Astrocyte of the cerebellum (primary cell): ENCODE measurements around the gene IFNA16.
"Not testable (repeated sequence)": the region's sequence is repeated elsewhere in the genome, so short reads cannot be mapped to it uniquely, and the experiment has no call there.

Source experiments
- DNase-seq: peaks from one replicate; pipeline ENCODE4 v3.0.0-alpha.2; 2011; ENCODE audit warnings: low read depth
- H3K4me3 ChIP-seq: 2 replicates; pipeline ENCODE4 v1.5.1; 2011; ENCODE audit warnings: mild to moderate bottlenecking, low read depth, low read length, moderate library complexity
- CTCF ChIP-seq: IDR thresholded peaks from 2 replicates; pipeline ENCODE4 v1.5.1; 2012; ENCODE audit warnings: low read length, low read depth, moderate library complexity, mild to moderate bottlenecking; ENCODE audit errors: missing control alignments
- in situ Hi-C: cut with HindIII; loops from 2 replicates; pipeline ENCODE4 v1.10.0; 2017; ENCODE audit warnings: low sequenced_read_pairs

IFNA16 gene

GRCh38 chr9:21244836-21245235 lies 27.7 kb upstream of the IFNA16 start:
- TF ChIP-seq CTCF, result no peak
- no peak for DNase-seq
- no peak overlapping the region for H3K4me3 ChIP-seq
- in situ Hi-C loops, result no loop called here

- in situ Hi-C loops, result no loop called here
- TF ChIP-seq CTCF, result no peak
- DNase-seq, result no peak
Observed at GRCh38 chr9:21239911-21240310, 22.8 kb upstream of the IFNA16 start, which contains the start of gene IFNA14. Gene IFNA14 (minus strand): TSS chr9:21240005. CDS start chr9:21239935, 70 bp downstream.

GRCh38 chr9:21236360-21236714 lies 19.2 kb upstream of the IFNA16 start:
- in situ Hi-C loops, result not testable (repeated sequence)

More at GRCh38 chr9:21239911-21240310, 22.8 kb upstream of the IFNA16 start, which contains the start of gene IFNA14:
- no peak within 1 kb of the TSS for H3K4me3 ChIP-seq

GRCh38 chr9:21235468-21236359 lies 18.6 kb upstream of the IFNA16 start:
- in situ Hi-C loops, H3K4me3 ChIP-seq: not testable (repeated sequence)
- peak; percentile 65 for TF ChIP-seq CTCF
- DNase-seq, result peak; percentile 9

More at GRCh38 chr9:21236360-21236714, 19.2 kb upstream of the IFNA16 start:
- not testable (repeated sequence) for H3K4me3 ChIP-seq, DNase-seq

- no peak for DNase-seq
- in situ Hi-C loops, result no loop called here
- no peak overlapping the region for H3K4me3 ChIP-seq
- no peak for TF ChIP-seq CTCF
Observed at GRCh38 chr9:21234153-21234687, 17.1 kb upstream of the IFNA16 start.

GRCh38 chr9:21233258-21233657 lies 16.1 kb upstream of the IFNA16 start:
- H3K4me3 ChIP-seq, result no peak overlapping the region
- no peak for DNase-seq
- no peak for TF ChIP-seq CTCF
- in situ Hi-C loops, result no loop called here

DNA sequence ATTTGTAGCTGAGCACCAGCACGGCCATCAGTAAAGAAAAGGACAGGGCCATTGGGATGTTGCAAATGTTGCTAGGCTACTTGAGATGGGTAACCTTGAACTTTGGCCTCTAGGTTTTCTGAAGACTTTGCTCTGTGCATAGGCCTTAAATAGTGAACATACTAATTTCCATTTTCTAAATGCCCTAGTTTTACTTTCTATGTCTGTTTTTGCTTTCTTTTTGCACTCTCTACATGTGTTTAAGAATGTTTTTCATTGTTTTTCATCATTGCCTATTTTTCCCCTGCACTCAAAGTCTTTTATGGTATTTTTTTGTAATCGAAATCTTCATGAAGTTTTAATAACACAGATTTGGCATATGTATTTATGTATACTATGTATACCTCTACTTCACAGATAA lies 11.0 kb upstream of the IFNA16 start, which contains the start of gene IFNA17:
Gene IFNA17, minus strand, starts transcription at position 101 of the 400 bp plus-strand sequence. Its CDS starts 49 bp downstream, at position 52.
- DNase-seq, result no peak
- TF ChIP-seq CTCF, result no peak
- in situ Hi-C loops, result no loop called here
- H3K4me3 ChIP-seq, result no peak within 1 kb of the TSS
